Femur (tissue), 1 donor: Measurements from ENCODE around the gene PRM3.
"Not testable (repeated sequence)": the region's sequence is repeated elsewhere in the genome, so short reads cannot be mapped to it uniquely, and the experiment has no call there.

Source experiments
- DNase-seq: peaks from one replicate; pipeline ENCODE4 v3.0.0-alpha.2; 2017

PRM3 gene

GRCh38 chr16:11303405-11304138 lies 30.1 kb upstream of the PRM3 start:
- DNase-seq = no peak

DNA sequence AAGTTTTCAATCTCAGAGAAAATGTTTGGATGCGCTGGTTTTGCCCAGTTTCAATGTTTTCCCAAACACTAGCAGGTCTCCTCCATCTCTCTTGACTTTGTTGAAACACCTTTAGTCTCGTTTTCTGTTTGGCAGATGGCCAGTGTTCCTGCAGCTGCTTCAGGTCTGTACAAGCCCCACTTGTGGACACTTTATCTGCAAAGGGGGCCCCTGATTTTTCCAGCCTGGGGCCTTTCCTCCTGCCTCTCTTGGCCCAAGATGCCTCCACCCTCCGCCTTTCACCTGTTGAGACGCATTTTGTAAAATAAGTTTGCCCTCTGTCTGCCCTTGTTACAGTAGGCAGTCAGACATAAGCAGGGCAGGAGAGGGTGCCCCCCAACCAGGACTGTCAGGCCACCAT lies 29.5 kb upstream of the PRM3 start:
- no peak for DNase-seq

- DNase-seq = no peak
These were observed 28.4 kb upstream of the PRM3 start for GRCh38 chr16:11301645-11302501.

- no peak for DNase-seq
These were observed 27.1 kb upstream of the PRM3 start for GRCh38 chr16:11300560-11300892.

- no peak for DNase-seq
These were observed 26.6 kb upstream of the PRM3 start for GRCh38 chr16:11299865-11300559.

GRCh38 chr16:11298950-11299547 lies 25.6 kb upstream of the PRM3 start:
- DNase-seq = not testable (repeated sequence)

DNA sequence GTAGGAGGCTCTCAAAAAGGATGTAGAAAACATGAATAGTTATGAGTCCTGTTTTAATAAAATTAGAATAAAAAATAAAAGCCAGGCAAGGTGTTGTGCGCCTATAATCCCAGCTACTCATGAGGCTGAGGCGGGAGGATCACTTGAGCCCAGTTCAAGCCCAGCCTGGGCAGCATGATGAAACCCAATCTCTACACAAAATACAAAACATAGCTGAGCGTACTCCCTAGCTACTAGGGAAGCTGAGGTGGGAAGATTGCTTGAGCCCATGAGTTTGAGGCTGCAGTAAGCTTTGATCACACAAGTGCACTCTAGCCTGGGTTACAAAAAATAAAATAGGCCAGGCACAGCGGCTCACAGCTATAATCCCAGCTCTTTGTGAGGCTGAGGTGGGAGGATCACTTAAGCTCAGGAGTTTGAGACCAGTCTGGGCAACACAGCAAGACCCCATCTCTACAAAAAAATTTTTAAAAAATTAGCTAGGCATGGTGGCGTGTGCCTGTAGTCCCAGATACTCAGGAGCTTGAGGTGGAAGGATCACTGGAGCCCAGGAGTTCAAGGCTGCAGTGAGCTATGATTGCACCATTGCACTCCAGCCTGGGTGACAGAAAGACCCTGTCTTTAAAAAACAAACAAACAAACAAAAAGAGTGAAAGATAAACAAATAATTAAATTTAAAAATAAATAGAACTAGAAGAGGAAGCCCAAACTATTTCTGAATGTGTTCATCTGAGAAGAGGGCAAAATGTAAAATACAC lies 24.9 kb upstream of the PRM3 start:
- no peak for DNase-seq

DNA sequence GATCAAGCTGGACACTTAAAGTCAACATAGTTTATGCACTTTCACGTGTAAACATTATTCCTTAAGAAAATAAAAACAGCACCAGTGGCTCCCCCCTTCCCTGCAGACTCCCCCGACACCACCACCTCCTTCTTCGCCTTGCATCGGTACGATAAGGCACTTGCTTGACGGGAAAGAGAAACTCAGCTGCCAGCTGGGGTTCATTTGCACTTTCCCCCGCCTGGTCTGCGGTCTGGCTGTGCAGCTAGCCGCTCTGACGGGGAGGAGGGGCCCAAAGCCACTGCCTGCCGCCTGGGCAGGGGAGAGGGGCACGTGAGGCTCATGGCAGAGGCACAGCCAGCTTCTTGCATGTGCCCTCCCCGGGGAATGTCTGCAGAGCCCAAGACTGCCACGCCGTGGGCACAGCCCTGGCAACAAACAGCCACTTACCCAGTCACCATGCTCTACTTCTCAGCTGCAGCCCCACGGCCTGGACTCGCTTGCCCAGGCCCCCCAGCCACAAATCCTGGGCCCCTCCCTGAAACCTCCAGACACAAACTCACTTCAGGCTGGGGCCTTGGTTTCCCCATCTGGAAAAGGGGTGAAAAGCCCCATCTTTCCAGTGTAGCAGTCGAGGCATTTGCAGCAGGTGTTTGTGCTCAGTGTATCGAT lies 24.2 kb upstream of the PRM3 start:
- DNase-seq = peak; percentile 86

- no peak for DNase-seq
These were observed 23.5 kb upstream of the PRM3 start for GRCh38 chr16:11296706-11297491.

- no peak for DNase-seq
These were observed 22.9 kb upstream of the PRM3 start for GRCh38 chr16:11296351-11296705.

DNA sequence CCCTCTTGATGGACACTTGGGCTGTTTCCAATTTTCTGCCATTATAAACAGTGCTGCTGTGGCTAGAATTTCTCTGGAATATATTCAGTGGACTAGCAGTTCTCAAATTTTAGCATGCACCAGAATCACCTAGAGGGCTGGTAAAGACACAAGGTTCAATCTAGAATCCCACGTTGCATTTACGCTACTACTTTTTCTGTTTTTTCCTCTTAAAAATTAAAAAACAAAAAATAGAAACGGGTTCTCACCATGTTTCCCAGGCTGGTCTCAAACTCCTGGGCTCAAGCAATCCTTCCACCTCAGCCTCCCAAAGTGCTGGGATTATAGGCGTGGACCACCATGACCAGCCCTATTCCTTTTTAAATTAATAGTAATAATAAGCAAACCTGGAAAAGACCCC lies 22.2 kb upstream of the PRM3 start:
- no peak for DNase-seq

DNA sequence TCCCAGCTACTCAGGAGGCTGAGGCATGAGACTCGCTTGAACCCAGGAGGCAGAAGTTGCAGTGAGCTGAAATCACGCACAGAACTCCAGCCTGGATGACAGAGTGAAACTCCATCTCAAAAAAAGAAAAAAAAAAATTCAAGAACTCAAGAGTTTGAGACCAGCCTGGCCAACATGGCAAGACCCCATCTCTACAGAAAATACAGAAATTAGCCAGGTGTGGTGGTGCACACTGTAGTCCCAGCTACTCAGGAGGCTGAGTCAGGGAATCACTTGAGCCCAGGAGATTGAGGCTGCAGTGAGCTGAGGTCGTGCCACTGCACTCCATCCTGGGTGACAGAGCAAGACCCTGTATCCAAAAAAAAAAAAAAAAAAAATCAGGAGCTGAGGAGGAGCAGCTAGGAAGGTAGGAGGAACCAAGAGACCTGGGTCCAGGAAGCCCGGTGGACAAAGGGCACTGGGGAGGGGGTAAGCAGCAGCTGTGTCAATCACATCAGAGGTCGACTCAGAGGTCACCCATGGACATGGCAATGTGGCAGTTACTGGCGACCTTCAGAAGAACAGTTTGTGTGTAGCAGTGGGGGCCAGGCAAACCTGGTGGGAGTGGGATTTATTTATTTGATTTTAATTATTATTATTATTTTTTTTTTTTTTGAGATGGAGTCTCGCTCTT lies 18.8 kb upstream of the PRM3 start:
- DNase-seq = no peak

GRCh38 chr16:11291091-11291703 lies 17.8 kb upstream of the PRM3 start:
- no peak for DNase-seq

DNA sequence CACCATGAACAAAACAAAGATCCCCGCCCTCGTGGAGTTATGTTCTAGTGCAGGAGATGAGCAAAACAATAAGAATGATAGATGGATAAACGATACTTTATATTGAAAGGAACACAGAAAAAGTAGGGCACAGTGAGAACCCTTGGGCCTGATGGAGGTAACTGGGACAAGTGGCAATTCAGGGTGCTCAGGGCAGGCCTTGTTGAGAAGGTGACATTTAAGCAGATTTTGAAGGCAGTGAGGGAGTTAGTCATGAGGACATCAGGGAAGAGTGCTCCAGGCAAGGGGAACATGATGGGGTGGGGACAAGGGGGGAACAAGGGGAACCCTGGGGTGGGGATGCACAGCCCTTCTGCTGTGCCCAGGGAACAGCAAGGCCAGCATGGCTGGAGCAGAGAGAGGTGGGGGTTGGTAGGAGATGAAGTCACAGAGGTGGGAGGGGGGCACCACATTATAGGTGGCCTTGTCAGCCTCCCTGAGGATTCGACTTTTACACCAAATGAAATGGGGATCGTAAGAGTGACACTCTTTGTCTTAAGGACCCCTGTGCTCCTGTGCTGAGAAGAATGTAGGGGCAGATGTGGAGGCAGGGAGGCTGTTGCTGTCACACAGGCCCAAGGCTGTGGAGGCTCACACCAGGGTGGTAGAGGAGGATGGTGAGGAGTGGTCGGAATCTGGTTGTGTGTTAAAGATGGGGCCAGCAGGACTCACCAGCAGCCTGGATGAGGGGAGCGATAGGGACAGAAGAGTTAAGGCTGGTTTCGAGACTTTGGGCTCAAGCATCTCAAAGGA lies 16.9 kb upstream of the PRM3 start:
- DNase-seq = no peak

GRCh38 chr16:11289696-11290095 lies 16.3 kb upstream of the PRM3 start:
- not testable (repeated sequence) for DNase-seq

DNA sequence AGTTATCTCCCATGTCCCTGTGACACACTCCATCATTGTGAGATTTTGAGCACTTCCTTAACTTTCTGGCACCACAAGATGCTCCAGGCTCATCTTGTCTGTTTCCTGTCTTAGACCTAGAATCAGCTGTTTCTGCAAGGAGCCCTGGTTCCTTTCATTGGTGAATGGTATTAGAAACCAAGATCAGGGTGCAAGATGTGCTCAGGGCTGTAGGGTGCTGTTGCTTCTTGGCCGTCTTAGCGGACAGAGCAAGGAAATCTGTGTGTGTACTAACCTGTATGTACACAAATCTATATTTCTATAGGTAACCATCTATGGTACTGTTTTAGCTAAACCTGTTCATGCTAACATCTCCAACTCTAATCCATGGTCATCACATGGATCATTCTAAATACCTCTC lies 15.8 kb upstream of the PRM3 start:
- DNase-seq = no peak

DNA sequence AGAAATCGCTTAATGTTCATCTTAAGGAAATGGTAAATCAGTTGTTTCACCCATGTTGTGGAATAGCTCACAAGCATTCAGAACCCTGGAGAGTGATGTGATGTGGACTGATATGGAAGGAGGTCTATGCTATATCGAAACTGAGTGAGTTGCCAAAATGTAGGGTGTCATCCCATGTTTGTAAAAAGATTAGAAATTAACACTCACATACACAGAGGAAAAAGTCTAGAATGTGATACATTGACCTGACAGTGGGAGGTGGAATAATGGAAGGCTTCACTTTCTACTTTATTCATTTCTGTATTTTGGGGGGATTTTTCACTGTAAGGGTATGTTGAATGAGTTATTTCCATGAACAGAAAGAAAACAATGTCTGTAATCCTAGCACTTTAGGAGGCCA lies 12.4 kb upstream of the PRM3 start:
- DNase-seq = no peak

- DNase-seq = no peak
These were observed 10.4 kb upstream of the PRM3 start for GRCh38 chr16:11283820-11284248.
